Adipocyte (in vitro differentiated cells): Measurements from ENCODE around the gene UNCX.
"Not testable (repeated sequence)": the region's sequence is repeated elsewhere in the genome, so short reads cannot be mapped to it uniquely, and the experiment has no call there.

Source experiments
- DNase-seq: peaks from one replicate; pipeline ENCODE4 v3.0.0-alpha.2; 2015; ENCODE audit warnings: low read depth
- H3K27me3 ChIP-seq: replicated peaks from 2 replicates; pipeline ENCODE4 v1.7.0; 2013; ENCODE audit warnings: mild to moderate bottlenecking, low read length, moderate library complexity; ENCODE audit not compliant: control insufficient read depth, insufficient read depth
- H3K36me3 ChIP-seq: 2 replicates; pipeline ENCODE4 v1.7.0; 2013; ENCODE audit warnings: low read length, mild to moderate bottlenecking, moderate library complexity; ENCODE audit not compliant: control insufficient read depth, insufficient read depth, severe bottlenecking
- H3K4me1 ChIP-seq: 2 replicates; pipeline ENCODE4 v1.7.0; 2013; ENCODE audit warnings: mild to moderate bottlenecking, low read length, moderate library complexity; ENCODE audit not compliant: control insufficient read depth, insufficient read depth
- H3K4me3 ChIP-seq: 2 replicates; pipeline ENCODE4 v1.7.0; 2013; ENCODE audit warnings: mild to moderate bottlenecking, low read length, moderate library complexity
- H3K9ac ChIP-seq: 2 replicates; pipeline ENCODE4 v1.7.0; 2013; ENCODE audit warnings: mild to moderate bottlenecking, low read length, moderate library complexity
- H3K9me3 ChIP-seq: 2 replicates; pipeline ENCODE4 v1.7.0; 2013; ENCODE audit warnings: mild to moderate bottlenecking, low read length, moderate library complexity; ENCODE audit not compliant: control insufficient read depth

UNCX gene

DNA sequence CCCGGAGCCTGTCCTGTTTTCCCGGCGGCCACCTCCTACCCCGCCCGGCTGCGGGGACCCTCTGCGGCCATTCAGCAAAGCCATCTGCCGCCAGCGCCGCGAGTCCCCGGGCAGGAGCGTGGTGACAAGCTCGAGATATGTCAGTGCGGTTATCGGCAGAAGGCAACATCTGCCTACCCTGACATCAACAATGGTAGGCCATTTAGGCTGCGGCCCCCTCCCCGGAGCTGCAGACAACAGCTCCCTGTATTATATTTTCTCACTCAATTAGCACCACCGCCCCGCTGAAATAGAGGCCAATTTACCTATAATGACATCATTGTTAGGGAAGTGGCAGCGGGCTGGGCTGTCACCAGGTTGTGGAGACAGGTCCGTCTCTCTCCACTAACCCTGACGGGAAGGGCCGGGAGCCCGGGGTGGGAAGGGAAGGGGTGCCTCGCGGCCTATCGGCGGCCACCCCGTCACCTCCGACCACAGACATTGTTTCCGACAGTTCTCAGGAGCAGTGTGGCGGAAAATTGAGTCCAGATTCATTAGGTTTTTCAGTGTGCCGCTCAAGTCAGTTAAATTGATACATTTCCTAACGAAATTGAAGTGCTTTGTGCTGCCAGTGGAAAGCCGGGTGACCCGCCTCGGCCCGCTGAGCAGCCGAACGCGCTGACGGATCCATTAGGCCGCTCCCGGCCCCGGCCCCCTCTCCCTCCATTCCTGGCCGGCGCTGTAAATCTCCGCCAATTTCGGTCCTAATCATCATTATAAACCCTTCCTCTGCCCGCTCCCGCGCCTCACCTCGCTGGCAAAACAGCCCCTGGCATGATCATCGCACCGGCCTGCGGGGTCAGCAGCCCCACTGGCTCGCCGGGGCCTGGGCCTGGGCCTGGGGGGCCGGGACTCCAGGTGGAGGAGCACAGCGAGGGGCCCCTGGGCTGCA lies 43.0 kb downstream of the UNCX start:
- no peaks in the 10 kb centered on the region for H3K4me1 ChIP-seq
- H3K9me3 ChIP-seq = peaks cover 7% of the 10 kb centered on the region
- H3K9ac ChIP-seq = no peak overlapping the region
- H3K36me3 ChIP-seq = no peaks in the 10 kb centered on the region
- no peak overlapping the region for H3K4me3 ChIP-seq
- H3K27me3 ChIP-seq = peaks cover 17% of the 10 kb centered on the region
- no peak for DNase-seq

- peaks cover 14% of the 10 kb centered on the region for H3K27me3 ChIP-seq
- peaks cover 7% of the 10 kb centered on the region for H3K9me3 ChIP-seq
- no peaks in the 10 kb centered on the region for H3K4me1 ChIP-seq
- H3K36me3 ChIP-seq = no peaks in the 10 kb centered on the region
- no peak overlapping the region for H3K9ac ChIP-seq
- no peak overlapping the region for H3K4me3 ChIP-seq
- DNase-seq = no peak
Observed at GRCh38 chr7:1276626-1277175, 44.0 kb downstream of the UNCX start.

GRCh38 chr7:1278543-1278942 lies 45.9 kb downstream of the UNCX start:
- Histone ChIP-seq H3K9me3 (peaks cover 7% of the 10 kb centered on the region), H3K4me1 (no peaks in the 10 kb centered on the region), H3K27me3 (peaks cover 14% of the 10 kb centered on the region), H3K4me3 (no peak overlapping the region), H3K9ac (no peak overlapping the region), H3K36me3 (no peaks in the 10 kb centered on the region)
- DNase-seq = no peak

DNA sequence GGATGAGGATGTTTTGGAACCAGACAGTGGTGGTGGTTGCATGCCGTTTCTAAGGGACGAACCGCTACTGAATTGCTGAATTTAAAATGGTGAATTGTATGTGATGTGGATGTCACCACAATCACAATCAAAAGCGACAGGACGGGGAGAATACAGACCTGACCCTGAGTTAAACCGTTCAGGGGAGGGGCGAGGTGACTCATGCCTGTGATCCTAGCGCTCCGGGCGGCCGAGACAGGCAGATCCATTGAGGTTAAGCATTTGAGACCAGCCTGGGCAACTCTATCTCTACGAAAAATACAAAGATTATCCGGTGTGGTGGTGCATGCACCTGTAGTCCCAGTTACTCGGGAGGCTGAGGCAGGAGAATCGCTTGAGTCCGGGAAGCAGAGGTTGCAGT lies 46.4 kb downstream of the UNCX start:
- no peaks in the 10 kb centered on the region for H3K36me3 ChIP-seq
- H3K27me3 ChIP-seq = peaks cover 17% of the 10 kb centered on the region
- no peak overlapping the region for H3K4me3 ChIP-seq
- no peak for DNase-seq
- no peaks in the 10 kb centered on the region for H3K4me1 ChIP-seq
- no peak overlapping the region for H3K9ac ChIP-seq
- peaks cover 7% of the 10 kb centered on the region for H3K9me3 ChIP-seq

- not testable (repeated sequence) for H3K9me3 ChIP-seq, DNase-seq, H3K4me1 ChIP-seq, H3K36me3 ChIP-seq, H3K4me3 ChIP-seq, H3K9ac ChIP-seq
- peaks cover 25% of the 10 kb centered on the region for H3K27me3 ChIP-seq
Observed at GRCh38 chr7:1279895-1280294, 47.2 kb downstream of the UNCX start.

DNA sequence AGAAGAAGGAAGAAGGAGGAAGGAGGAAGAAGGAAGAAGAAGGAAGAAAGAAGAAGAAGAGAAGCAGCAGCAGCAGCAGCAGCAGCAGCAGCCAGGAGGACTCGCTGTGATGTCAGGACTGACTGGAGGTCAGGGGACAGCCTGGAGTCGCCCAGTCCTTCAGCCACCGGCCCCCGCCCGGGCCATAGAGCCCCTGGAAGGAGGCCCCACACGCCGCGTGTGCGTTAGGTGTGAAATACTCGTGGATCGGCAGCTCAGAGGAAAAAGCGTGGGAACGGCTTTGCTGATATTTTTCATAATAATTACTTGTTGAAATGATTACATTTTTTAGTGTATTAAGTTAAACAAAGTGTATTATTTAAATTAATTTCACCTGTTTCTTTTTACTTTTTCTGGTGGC lies 48.4 kb downstream of the UNCX start:
- Histone ChIP-seq H3K27me3 (peaks cover 34% of the 10 kb centered on the region), H3K4me3 (no peak overlapping the region), H3K36me3 (no peaks in the 10 kb centered on the region), H3K9ac (no peak overlapping the region), H3K9me3 (peaks cover 7% of the 10 kb centered on the region), H3K4me1 (no peaks in the 10 kb centered on the region)
- no peak for DNase-seq

DNA sequence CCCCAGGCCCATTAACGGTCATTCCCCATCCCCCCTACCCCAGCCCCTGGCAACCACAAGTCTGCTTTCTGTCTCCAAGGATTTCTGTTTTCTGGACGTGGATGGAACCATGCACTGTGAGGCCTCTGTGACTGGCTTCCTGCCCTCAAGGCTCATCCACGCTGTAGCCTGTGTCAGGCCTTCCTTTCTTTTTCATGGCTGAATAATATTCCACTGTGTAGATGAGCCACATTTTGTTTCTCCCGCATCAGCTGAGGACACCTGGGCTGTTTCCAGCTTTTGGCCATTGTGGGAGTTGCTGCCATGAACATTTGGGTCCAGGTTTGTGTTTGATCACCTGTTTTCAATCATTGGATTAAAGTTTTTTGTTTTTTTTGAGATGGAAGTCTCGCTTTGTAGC lies 50.0 kb downstream of the UNCX start:
- Histone ChIP-seq H3K36me3 (no peaks in the 10 kb centered on the region), H3K9ac (no peak overlapping the region), H3K27me3 (peaks cover 33% of the 10 kb centered on the region), H3K9me3 (no peaks in the 10 kb centered on the region), H3K4me3 (no peak overlapping the region), H3K4me1 (no peaks in the 10 kb centered on the region)
- DNase-seq = no peak

DNA sequence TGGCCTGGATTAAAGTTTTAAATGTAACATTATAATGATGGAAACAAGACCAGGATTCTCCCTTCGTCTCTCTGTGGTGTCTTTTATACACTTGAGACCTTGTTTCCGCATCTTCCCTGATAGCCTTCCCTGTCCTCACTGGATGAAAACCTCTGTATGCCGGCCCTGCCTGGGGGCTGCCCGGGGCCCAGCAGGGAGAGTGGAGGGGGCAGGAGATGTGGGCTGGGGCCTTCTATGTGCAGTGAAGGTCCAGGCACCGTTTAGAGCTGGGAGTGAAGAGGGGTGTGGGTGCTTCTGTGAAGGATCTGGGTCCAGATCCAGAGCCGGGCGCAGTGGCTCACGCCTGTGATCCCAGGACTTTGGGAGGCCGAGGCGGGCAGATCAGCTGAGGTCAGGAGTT lies 50.7 kb downstream of the UNCX start:
- no peak overlapping the region for H3K4me3 ChIP-seq
- no peaks in the 10 kb centered on the region for H3K9me3 ChIP-seq
- peaks cover 33% of the 10 kb centered on the region for H3K27me3 ChIP-seq
- H3K4me1 ChIP-seq = no peaks in the 10 kb centered on the region
- no peak for DNase-seq
- no peak overlapping the region for H3K9ac ChIP-seq
- no peaks in the 10 kb centered on the region for H3K36me3 ChIP-seq

DNA sequence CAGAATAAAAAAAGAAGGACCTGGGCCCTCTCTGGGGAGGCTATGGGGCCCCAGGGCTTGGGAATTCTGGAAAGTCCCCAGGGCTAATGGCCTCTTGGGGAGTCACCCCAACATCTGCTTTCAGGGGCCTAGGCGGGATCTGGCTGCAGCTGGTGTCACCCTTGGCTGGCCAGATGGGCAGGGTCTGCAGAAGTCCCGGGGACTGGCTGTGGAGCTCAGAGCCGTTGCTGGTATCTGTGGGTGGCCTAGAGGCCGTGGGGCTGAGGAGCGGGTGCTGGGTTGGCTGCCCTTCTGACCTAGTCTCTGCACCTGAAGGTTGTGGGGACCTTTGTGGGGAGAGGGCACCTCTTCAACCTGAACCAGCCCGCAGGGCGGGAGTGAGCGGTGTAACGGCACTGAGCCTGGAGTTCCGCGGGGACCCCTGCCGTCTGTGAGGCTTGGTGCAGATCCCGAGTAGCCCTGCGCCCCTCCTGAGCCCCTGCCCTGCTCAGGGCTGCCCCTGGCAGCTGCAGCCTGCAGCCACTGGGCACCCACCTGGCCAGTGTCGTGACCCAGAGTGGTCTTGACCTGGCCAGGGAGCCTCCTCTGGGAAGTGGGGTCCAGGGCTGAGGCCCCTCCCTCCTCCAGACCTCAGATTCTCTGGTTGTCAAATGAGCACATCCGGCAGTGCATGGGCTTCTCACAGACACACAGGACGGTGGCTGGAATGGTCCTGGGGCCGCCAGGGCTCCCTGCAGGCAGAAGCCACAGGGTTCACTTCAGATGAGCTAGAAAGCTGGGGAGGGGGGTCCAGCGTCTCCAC lies 51.5 kb downstream of the UNCX start:
- Histone ChIP-seq H3K4me3 (no peak overlapping the region), H3K4me1 (no peaks in the 10 kb centered on the region), H3K36me3 (no peaks in the 10 kb centered on the region), H3K9ac (no peak overlapping the region), H3K27me3 (peaks cover 27% of the 10 kb centered on the region), H3K9me3 (no peaks in the 10 kb centered on the region)
- no peak for DNase-seq

GRCh38 chr7:1284743-1285458 lies 52.2 kb downstream of the UNCX start:
- Histone ChIP-seq H3K36me3 (no peaks in the 10 kb centered on the region), H3K27me3 (peaks cover 26% of the 10 kb centered on the region), H3K4me3 (no peak overlapping the region), H3K9me3 (no peaks in the 10 kb centered on the region), H3K4me1 (no peaks in the 10 kb centered on the region), H3K9ac (no peak overlapping the region)
- no peak for DNase-seq
